ENCODE results near the gene POLR2A. TPM values are rescaled to one million over a fixed set of nuclear protein-coding genes. Genes with fewer than 3 reads are reported as not detected.

The POLR2A gene
- total and polyA plus RNA-seq, 2 of the 13 experiments (the other 11 are each of a cell fraction or from before 2014, with no cell fraction given) = 17.8 to 18.3 TPM

DNA sequence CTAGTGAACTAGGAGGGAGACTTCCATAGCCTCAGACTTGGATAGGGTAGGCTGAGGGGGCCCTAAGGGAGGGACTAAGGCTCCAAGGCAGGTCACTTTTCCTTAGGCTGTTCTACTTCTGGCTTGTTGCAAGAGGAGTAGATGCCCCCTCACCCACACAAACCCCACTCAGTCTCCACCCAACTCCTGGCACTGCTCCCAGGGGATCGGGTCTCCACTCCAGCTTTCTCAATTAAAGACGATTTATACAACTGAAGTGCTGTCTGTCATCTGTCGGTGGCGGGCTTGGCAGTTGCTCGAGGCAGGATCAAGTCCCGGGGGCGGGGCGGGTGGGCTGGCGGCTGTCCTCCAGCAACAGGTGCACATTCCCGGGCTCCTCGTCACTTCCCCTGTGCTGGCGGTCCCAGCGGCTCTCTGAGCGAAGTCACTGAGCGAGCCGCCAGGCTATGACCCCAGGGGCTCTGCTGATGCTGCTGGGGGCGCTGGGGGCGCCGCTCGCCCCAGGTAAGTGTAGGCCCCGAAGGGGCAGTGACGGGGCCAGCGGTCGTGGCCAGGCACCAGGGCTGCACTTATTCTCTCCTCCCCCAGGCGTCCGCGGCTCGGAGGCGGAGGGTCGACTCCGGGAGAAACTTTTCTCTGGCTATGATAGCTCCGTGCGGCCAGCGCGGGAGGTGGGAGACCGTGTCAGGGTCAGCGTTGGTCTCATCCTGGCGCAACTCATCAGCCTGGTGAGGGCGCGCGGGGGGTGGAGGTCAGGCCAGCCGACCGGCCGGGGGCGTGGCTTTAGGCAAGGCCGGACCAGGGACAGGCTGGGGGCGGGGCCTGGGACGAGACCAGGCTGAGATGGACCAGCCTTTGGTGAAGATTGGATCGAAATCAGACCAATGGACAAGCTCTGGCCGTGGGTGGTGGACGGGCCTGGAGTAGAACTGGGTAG lies 39.2 kb upstream of the POLR2A start, which contains the start of gene CHRNB1 (continued):
- TF ChIP-seq, protein P1, sequence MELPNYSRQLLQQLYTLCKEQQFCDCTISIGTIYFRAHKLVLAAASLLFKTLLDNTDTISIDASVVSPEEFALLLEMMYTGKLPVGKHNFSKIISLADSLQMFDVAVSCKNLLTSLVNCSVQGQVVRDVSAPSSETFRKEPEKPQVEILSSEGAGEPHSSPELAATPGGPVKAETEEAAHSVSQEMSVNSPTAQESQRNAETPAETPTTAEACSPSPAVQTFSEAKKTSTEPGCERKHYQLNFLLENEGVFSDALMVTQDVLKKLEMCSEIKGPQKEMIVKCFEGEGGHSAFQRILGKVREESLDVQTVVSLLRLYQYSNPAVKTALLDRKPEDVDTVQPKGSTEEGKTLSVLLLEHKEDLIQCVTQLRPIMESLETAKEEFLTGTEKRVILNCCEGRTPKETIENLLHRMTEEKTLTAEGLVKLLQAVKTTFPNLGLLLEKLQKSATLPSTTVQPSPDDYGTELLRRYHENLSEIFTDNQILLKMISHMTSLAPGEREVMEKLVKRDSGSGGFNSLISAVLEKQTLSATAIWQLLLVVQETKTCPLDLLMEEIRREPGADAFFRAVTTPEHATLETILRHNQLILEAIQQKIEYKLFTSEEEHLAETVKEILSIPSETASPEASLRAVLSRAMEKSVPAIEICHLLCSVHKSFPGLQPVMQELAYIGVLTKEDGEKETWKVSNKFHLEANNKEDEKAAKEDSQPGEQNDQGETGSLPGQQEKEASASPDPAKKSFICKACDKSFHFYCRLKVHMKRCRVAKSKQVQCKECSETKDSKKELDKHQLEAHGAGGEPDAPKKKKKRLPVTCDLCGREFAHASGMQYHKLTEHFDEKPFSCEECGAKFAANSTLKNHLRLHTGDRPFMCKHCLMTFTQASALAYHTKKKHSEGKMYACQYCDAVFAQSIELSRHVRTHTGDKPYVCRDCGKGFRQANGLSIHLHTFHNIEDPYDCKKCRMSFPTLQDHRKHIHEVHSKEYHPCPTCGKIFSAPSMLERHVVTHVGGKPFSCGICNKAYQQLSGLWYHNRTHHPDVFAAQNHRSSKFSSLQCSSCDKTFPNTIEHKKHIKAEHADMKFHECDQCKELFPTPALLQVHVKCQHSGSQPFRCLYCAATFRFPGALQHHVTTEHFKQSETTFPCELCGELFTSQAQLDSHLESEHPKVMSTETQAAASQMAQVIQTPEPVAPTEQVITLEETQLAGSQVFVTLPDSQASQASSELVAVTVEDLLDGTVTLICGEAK (IDR thresholded peaks at IDR 0.05) = no peak
- TF ChIP-seq, protein P1 (CRISPR knock-in tag; IDR thresholded peaks at IDR 0.05) = 0 out of 2 replicates have a peak, but pooled peaks have one; percentile 18
- TF ChIP-seq ZNF484 (CRISPR knock-in tag; IDR thresholded peaks at IDR 0.05; ENCODE audit: borderline replicate concordance, low read depth) (peak; percentile 21; the same call in 1 of the 2 replicates), ZNF670 (CRISPR knock-in tag; IDR thresholded peaks at IDR 0.05; ENCODE audit: borderline replicate concordance) (peak; percentile 42; the same call in 1 of the 2 replicates), ZNF616 (CRISPR knock-in tag; IDR thresholded peaks at IDR 0.05; ENCODE audit: low read depth) (no peak), CENPX (CRISPR knock-in tag; IDR thresholded peaks at IDR 0.05) (no peak), ADNP (CRISPR knock-in tag; IDR thresholded peaks at IDR 0.05) (no peak), HOXA9 (CRISPR knock-in tag; IDR thresholded peaks at IDR 0.05; ENCODE audit: borderline replicate concordance) (no peak), DR1 (CRISPR knock-in tag; IDR thresholded peaks at IDR 0.05) (0 out of 2 replicates have a peak, but pooled peaks have one; percentile 15), NR2F6 (IDR thresholded peaks at IDR 0.05) (peak; percentile 57; the same call in 1 of the 2 replicates), NR2F6 (CRISPR knock-in tag; IDR thresholded peaks at IDR 0.05) (peak; percentile 82), ZNF674 (CRISPR knock-in tag; IDR thresholded peaks at IDR 0.05; ENCODE audit: low read depth) (no peak), KDM6A (CRISPR knock-in tag; IDR thresholded peaks at IDR 0.05; ENCODE audit: low read depth) (no peak), HOXA5 (CRISPR knock-in tag; IDR thresholded peaks at IDR 0.05) (peak; percentile 38; the same call in 1 of the 2 replicates)
- TF ChIP-seq, protein P2, sequence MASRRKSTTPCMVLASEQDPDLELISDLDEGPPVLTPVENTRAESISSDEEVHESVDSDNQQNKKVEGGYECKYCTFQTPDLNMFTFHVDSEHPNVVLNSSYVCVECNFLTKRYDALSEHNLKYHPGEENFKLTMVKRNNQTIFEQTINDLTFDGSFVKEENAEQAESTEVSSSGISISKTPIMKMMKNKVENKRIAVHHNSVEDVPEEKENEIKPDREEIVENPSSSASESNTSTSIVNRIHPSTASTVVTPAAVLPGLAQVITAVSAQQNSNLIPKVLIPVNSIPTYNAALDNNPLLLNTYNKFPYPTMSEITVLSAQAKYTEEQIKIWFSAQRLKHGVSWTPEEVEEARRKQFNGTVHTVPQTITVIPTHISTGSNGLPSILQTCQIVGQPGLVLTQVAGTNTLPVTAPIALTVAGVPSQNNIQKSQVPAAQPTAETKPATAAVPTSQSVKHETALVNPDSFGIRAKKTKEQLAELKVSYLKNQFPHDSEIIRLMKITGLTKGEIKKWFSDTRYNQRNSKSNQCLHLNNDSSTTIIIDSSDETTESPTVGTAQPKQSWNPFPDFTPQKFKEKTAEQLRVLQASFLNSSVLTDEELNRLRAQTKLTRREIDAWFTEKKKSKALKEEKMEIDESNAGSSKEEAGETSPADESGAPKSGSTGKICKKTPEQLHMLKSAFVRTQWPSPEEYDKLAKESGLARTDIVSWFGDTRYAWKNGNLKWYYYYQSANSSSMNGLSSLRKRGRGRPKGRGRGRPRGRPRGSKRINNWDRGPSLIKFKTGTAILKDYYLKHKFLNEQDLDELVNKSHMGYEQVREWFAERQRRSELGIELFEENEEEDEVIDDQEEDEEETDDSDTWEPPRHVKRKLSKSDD (CRISPR knock-in tag; IDR thresholded peaks at IDR 0.05; ENCODE audit: low read depth) = 0 out of 2 replicates have a peak, but pooled peaks have one; percentile 32
- TF ChIP-seq, protein P3, sequence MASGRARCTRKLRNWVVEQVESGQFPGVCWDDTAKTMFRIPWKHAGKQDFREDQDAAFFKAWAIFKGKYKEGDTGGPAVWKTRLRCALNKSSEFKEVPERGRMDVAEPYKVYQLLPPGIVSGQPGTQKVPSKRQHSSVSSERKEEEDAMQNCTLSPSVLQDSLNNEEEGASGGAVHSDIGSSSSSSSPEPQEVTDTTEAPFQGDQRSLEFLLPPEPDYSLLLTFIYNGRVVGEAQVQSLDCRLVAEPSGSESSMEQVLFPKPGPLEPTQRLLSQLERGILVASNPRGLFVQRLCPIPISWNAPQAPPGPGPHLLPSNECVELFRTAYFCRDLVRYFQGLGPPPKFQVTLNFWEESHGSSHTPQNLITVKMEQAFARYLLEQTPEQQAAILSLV (CRISPR knock-in tag; IDR thresholded peaks at IDR 0.05; ENCODE audit: borderline replicate concordance) = peak; percentile 31; the same call in 1 of the 2 replicates

Data from HepG2 (cell line).